Astrocyte of the hippocampus (primary cell): ENCODE measurements around the gene PLEKHG3.

Source experiments
- DNase-seq: peaks from one replicate; pipeline ENCODE4 v3.0.0; 2011; ENCODE audit warnings: low read depth, low spot score

PLEKHG3 gene

DNA sequence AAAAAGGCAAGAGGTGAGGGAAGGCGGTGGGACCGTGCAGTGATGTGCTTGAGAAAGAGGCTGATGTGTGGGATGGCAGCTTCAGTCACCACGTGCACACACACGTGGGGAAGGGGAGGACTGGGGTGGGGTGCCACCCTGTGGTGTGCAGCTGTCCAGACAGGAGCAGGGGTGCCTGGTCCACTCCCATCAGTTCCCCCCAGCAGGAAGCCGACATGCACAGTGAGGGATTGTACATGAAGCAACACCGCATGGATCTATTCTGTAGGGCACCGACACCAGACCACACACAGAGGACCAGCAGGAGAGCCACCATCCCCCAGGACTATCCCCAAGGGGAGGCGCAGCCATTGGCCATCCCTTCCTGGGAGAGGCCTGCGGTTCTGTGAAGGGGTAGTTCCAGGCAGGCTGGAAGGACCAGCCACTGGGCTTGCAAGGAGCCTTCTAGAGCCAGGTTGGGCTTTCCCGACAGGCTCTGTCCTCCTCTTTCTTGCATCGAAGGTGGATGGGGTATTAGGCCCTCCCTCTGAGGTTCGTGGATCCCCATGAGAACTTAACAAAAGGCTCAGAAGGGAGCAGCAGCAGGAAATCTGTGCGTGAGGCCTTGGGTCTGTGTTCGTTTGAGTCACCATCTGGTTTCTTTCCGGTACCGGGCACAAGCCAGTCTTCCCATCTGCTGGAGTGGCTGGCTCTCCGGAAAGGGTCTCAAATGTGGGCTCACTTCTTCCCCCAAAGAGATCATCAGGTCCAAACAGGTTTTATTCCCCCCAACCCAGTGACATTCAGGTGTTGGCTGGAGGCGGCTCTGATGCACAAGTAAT lies 59.8 kb downstream of the PLEKHG3 start:
- peak; percentile 24 for DNase-seq

DNA sequence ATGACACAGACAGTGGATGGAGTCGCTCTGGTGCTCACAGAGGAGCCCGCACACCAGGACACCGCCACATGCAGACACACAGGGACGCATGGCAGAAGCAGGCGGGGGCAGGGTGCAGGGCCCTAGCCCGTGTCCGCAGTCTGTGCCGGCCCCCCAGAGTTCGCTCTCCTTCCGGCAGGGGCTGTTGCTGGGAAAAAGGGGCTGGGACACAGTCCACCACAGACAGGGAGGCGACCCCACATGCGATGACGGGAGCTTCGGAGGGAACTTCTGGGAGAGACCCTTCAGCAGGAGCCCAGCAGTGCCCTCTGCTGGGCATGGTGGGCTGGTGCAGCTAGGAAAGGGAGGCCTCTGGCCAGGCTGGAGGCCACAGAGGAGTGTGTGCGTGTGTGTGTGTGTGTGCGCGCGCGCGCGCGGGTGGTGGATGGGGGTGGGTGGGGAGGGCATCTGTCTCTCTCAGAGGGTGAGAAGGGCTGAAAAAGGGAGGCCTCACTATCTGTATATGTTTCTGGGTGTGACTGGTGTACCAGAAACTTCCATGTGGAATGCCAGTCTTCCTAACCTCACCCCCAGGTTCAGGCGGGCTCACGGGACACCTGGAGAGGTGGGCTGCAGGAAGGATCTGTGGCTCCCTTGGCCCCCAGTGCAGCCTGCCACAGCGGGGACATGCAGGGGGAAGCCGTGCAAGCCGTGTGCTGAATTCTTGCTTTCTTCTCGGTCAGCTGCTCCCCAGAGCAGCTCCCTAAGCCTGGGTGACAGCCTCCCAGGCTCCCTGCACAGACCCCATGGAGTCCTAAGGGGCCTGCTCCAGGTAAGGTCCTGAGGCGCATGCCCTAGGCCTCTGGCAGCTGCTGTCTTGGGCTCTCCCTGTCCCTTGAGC lies 60.7 kb downstream of the PLEKHG3 start:
- DNase-seq: peak; percentile 92

DNA sequence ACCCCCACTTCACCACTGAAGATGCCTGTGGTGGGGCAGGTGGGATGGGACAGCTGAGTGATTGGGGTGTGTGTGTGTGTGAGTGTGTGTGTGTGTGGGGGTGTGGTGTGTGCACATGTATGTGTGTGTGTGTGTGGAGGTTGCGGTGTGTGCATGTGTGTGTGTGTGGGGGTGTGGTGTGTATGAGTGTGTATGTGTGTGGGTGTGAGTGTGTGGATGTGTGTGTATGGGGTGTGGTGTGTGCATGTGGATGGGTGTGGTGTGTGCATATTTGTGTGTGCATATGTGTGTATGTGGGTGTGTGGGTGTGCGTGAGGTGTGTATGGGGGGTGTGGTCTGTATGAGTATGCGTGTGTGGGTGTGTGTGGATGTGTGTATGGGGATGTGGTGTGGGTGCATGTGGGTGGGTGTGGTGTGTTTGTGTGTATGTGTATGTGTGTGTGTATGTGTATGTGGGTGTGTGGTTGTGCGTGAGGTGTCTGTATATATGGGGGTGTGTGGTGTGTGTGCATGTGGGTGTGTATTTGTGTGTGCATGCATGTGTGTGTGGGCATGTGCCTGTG lies 61.6 kb downstream of the PLEKHG3 start:
- DNase-seq: no peak

DNA sequence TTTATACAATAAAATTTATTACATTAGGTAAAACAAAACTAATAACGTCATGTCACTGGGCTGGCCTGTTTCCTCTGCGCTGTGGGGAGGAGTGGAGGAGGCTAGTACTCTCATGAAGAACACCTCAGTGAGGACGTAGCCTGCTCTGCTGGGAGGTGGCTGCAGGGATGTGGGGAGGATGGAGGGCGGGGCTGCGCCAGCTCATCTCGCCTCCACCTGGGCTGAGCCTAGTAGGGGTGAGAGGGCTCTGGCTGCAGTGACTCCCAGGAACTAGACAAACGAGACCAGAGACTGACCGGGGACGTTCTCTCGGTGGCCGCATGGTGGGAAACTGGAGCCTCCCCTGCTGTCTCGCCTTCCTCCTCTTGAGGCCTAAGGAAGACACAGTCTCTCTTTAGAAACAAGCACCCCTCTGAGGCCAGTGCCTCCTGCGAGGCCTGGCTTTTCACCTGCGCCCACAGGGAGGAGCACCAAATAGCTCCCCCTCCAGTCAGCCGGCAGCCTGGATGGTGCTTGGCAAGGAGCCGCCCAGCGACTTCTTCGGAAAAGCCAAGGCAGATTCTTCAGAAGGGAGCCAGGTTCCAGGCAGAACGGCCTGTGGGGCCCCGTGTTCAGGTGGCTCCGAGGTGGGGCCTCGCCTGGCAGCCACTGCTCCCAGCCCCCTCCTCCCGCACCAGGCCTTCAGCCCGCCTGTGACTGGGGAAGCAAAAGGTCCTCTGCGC lies 62.4 kb downstream of the PLEKHG3 start:
- no peak for DNase-seq

DNA sequence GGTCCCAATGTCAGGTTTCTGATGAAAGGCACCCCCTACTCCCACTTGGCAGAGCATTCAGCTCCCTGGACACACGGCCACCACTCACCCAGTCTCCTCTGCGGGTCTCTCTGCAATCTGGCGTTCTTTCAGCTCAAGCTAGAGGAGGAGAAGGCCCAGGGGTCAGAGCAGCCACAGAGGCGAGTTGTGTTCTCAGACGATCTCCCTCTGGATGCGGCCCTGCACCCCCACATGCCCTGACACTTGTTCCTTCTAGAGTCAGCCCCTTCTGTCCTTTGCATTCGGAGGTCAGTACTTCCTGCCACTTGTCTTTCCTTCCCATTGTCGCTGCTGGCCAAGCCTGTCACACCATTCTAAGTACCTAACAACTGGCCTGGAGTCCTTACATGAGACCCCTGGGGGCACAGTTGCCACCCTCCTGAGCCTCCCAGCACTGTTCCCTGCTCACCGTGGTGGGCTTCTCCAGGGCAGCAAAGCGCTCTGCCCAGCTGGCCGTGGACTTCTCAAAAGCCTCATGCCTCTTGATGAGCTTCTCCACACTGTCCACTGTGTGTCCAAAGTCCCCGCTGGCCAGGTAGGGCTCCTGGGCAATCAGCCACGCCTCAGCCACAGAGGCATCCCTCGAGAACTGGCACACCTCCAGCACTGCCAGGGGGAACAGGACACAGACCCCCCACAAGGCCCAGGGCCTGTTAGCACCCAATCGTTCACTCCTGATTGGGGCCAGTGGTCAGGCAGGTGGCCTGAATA lies 63.2 kb downstream of the PLEKHG3 start:
- no peak for DNase-seq

DNA sequence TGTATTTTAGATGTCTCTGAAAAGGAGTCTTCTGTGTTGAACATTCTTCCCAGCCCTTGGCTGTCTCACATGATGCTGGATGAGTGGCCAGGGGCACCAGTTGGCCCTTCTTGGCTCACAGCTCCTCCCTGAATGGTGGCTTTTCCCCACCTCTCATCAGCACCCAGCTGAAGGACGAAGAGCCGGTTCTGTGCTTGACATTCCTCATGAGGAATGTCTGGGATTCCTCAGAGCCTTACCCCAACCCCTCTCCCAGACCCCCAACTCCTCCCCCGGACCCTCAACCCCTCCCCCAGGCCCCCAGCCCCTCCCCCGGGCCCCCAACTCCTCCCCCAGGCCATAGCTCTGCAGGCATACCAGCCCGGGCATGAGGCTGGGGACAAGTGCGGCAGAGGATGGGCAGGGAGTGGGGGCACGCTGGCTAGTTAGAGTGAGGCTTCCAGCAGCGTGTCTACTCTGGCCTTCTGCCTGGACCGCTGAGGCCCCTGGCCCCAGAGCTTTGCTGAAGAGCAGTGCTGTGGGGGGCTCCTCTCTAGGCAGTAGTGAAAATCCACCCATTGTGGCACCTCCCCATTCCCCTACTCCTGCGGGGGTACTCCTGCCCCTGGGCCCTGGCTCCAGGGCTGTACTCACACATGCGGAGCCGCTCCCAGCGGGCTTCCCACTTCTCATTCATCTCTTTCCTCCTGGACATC lies 64.3 kb downstream of the PLEKHG3 start:
- DNase-seq: no peak

DNA sequence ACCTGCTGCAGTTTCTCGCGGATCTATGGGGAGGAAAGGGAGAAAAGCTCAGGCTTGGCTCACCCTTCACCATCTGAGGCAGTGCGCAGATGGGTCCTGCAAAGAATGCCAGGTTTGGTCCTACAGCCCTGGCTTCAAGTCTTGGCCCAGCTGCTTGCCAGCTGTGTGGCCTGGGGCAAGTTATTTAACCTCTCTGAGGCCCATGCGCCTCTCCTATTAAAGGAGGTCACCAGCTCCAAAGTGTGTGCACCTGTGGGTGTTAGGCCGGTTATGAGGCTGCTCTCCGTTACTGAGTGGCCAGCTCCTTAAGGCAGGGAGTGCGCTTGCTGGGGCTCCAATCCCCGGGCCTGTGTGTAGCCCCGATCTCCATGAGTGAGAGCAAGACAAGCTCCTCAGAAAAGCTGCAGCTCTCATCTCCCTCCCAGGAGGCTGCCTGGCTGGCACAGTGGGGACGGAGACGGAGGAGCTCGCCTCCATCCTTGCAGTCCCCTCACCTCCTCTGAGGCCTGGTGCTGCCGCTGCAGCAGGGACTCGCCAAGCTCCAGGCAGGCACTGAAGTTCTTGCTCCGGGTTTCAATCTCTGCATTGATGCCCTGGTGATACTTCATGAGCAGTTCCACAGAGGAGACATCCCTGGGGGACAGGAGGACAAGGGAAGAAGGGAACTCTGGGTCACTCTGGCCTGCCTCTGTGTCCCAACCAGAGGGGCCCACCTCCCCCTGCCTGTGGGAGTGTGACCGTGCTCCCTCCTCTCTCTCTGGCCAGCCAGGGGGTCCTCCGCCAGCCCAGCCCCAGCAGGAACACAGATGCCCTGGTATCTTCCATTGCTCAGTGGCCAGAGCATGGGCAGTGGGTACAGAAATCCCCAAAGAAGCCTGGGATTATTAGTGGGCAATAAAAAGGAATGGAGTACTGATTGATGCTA lies 65.1 kb downstream of the PLEKHG3 start:
- no peak for DNase-seq

DNA sequence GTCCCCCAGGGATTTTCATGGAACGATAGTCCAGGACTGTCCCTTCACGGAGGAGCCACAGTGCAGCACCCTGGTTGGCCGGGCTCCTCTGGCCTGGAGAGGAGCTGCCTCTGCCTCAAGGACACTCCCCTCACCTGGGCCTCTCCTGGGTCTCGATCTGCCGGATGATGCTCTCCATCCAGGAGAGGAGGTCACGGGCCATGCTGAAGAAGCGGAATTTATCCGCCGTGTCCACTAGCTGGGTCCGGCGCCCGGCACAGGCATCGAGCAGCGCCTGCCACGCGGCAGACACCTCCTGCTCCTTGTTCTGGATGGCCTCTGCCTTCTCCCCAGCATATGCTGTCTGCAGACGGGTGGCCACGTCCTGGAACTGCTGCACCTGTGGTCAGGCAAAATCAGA lies 66.5 kb downstream of the PLEKHG3 start:
- DNase-seq: no peak

DNA sequence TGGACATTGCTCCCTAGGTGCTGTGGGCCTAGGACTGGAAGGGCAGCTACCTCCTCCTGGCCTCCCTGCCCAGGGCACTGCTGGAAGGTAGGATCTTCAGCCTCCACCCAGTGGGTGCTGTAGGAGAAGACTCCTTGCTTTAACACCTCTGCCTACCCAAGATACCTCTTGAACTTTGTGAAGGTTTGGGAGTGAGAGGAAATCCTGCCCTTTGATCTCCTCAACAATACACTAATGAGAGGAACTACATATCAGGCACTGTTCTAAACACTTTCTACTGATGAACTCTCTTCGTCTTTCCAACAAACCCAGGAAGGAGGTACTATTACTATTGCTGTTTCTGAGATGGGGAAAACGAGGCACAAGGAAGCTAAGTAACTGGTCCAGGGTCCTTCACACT lies 66.9 kb downstream of the PLEKHG3 start:
- no peak for DNase-seq

DNA sequence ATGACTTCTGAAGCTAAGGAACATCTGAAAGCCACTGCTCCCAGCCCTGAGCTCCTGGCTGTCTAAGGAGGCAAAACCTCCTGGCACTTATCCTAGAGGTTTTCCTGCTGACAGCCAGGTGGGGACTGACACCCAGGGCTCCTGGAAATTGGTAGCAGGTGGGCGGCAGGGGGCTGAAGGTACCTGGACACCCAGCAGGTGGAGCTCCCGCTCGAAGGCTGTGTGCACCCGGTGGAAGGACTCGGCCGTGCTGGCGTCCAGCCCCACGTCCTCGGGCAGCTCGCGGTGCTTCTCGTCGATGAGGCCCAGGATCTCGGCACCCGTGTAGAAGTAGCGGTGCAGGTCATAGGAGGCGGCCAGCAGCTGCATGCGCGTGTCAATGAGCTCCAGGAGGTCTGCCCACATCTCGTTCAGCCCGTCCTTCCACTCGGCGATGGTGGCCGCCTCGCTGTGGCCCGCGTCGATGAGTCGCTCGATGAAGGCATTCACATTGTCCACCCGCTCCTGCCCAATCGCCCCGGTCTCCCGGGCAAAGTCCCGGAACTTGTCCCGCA lies 68.2 kb downstream of the PLEKHG3 start:
- no peak for DNase-seq

DNA sequence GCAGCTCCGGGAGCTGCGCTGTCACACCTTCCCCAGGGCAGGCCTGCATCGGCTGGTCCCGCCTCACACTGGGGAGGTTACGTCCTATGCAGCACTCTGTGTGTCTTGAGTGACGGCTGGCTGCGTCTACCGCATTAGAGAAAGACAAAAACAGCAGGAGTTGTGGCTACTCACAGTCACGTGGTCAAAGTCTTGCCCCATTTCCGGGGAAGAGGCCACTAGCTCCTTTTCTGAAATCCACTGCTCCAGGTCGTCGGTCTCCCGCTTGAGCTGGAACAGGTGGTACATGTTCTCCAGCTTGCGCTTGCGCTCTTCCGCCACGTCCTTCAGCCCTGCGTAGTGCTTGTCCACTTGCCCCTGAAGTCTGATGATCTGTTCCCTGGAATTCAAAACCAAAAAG lies 68.8 kb downstream of the PLEKHG3 start:
- DNase-seq: no peak

DNA sequence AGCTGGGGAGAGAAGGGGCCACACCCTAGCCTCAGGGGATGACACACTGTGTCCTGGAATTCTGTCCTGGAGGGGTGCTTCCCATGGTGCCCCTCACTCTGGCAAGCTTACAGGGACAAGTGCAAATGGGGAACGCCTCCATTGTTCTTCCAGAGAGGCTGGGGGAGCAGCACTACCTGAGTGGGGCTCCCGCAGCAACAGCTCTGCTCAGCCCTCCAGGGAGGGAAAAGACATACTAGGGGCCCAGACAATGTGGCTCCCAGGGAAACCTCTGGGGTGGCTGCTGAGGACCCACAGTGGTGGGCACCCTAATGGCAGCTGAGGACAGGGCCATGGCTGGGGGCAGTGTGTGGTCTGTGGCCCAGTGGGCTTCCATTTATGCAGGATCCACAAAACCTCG lies 69.4 kb downstream of the PLEKHG3 start:
- DNase-seq: no peak

DNA sequence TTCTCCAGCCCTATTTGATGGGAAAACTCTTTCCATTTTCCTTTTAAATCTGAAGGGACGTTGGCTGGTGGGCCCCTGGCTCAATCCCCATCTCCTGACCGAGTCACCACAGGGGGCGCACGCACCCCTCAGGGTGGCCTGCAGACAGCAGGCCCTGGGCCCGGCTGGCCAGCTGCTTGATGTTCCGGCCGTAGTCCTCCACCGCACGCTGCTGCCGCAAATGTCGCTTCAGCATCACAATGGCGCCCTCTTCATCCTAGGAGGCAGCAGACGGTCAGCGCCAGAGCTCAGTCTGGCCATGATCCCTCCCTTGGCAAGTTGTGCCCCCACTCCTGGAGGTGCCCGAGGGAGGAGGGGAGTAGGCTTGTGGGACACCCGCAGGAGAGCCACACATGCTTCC lies 70.0 kb downstream of the PLEKHG3 start:
- no peak for DNase-seq

DNA sequence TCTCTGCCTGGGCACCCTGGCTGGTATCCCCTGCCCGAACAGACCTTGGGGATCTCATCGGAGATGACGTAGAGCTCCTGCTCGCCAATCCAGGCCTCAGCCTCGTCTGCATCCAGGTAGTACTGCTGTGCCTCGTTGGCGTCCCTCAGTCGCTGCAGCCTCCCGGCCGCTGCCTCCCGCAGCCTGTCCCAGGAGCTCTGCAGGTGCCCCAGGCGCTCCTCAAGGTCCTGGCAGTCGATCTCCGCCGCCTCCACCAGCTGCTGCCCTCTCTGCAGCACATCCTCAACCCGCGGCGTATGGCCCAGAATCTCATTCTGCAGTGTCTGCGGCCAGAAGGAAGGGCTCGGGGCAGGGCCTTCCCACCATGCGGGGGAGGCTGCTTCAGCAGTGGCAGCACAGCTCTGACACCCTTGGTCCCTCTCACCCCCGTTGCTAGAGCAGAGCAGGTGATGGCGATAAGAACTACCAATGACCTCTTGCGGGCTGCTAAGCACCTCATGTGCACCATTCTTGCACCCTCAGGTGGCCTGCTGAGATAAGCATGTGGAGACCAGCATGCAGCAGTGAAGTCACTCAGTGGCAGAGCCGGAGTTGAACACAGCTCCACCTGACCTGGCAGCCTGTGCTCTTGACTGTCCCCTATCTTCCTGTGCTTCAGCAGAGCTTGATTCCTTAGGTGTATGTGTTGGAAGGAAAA lies 71.0 kb downstream of the PLEKHG3 start:
- no peak for DNase-seq

DNA sequence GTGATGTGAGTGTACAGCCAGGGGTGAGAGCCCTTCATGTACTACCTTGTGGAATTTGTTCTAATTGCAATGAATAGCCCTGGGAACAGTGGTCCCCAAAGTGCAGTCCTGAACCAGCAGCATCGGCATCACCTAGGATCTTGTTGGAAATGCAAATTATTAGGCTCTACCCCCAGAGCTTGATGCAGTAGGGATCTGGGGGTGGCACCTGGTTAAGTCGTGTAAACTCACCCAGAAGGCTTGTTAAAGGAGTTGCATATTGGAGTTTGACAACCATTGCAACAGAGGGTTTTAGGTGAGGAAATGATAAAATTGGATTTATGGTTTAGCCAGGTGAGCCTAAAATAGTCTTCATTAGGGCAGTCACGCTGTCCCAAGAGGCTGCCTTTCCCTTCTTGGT lies 73.2 kb downstream of the PLEKHG3 start:
- no peak for DNase-seq

DNA sequence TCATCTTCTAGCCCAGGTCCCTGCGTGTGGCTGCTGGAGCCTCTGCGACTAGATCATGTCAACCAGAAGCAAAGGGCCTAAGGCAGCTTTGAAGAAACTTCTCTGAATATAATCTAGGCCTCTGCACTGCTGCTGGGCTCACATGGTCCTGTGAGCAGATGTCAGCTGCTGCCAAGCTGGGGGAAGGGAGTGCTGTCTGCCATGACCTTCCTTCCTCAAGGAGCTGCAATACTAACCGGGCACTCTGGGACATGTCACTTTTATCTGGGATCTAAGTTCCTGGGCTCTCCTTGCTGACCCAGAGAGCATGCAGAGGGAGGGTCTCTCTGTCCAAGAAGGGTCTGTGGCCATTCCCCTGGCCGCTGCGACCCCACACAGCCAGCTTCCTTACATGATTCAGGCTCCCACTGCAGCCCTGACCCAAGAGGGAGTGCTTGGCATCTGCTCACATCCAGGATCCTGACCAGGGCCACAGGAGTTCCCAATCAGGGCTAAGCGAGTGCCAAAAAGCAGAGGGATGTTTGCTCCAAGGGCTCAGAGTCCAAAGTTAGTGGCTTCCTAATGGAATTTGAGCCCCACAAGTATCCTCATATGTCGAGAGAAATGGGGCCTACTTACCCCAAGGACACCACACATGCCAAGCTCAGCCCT lies 74.0 kb downstream of the PLEKHG3 start:
- DNase-seq: no peak

DNA sequence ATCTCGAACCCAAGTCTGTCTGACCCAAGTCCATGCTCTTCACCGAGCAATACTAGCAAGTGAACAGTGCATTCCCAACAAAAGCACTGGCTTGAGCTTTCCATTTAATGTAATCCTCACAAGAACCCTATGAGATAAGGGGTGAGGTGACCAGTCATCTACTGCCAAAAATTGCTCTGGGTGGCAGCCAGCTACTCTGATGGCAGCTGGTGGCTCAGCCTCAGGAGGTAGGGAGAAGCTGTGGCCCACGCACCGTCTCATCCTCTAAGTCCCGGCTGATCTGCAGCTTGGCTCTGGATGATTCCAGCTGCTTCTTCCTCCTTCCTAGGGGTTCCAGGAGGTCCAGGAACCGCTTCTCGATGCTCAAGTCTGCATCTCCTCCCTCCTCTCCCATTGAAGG lies 75.2 kb downstream of the PLEKHG3 start:
- DNase-seq: no peak

DNA sequence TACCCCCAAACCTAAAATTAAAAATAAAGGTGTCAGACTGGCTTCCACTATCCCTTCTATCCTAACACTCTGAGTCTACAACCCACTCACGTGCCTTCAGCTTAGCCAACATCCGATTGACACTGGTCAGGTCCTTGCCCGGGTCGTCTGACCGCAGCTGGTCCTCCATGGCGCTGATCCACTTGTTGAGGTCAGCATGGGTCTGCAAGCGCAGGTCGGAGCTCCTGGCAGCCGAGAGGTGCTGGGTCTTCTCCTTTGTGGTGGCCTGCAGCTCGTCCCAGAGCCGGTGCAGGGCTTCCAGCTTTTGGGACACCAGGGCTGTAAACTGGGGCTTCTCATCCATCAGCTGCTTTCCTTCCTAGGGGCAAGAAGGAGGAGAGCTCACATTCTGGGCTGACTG lies 78.0 kb downstream of the PLEKHG3 start:
- no peak for DNase-seq
